DOHH2 (cell line): ENCODE results near the gene ZNF236.

ENCODE experiments used
- EZH2phosphoT487 ChIP-seq: fragments of 200-600 bp; sonication (generic); IDR thresholded peaks from 2 replicates; pipeline ENCODE4 v1.6.1; 2017; ENCODE audit warnings: borderline replicate concordance, mild to moderate bottlenecking, antibody characterized with exemption, low read length, moderate library complexity, mixed read lengths
- TF ChIP-seq, protein P1 (sequence below): fragments of 200-600 bp; sonication (generic); IDR thresholded peaks from one replicate; pipeline ENCODE4 v1.5.1; 2014; ENCODE audit warnings: antibody characterized with exemption, mild to moderate bottlenecking, low read depth, low read length; ENCODE audit not compliant: poor library complexity, severe bottlenecking

DNA sequence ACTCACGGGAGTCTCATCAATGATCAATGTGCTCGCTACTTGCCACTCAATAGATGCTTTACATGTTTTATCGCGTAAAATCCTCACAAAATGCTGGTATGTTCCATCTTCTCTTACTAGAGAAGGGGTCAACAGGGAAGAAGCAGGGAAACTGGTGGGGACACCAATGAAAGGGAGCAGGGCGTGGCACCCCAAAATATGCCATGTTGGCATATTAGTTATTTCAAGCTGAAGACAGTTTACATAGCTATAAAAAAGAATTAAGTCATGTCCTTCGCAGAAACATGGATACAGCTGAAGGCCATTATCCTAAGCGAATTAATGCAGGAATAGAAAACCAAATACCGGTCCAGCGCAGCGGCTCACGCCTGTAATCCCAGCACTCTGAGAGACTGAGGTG lies 8.1 kb upstream of the ZNF236 start:
- TF ChIP-seq, protein P1, sequence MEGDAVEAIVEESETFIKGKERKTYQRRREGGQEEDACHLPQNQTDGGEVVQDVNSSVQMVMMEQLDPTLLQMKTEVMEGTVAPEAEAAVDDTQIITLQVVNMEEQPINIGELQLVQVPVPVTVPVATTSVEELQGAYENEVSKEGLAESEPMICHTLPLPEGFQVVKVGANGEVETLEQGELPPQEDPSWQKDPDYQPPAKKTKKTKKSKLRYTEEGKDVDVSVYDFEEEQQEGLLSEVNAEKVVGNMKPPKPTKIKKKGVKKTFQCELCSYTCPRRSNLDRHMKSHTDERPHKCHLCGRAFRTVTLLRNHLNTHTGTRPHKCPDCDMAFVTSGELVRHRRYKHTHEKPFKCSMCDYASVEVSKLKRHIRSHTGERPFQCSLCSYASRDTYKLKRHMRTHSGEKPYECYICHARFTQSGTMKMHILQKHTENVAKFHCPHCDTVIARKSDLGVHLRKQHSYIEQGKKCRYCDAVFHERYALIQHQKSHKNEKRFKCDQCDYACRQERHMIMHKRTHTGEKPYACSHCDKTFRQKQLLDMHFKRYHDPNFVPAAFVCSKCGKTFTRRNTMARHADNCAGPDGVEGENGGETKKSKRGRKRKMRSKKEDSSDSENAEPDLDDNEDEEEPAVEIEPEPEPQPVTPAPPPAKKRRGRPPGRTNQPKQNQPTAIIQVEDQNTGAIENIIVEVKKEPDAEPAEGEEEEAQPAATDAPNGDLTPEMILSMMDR, result no peak
- no peak for TF ChIP-seq EZH2phosphoT487
